HG03108 (cell line): ENCODE data around the gene OR8I2.
"Not testable (repeated sequence)": the region's sequence is repeated elsewhere in the genome, so short reads cannot be mapped to it uniquely, and the experiment has no call there.

Source experiments
- ATAC-seq: cut with Tn5 transposase; IDR thresholded peaks from one replicate; pipeline ENCODE4 v1.9.1; 2021; ENCODE audit warnings: moderate library complexity; ENCODE audit not compliant: unreplicated experiment

OR8I2 gene

GRCh38 chr11:56093008-56093407, at the start of gene OR8I2:
Gene OR8I2 (plus strand): TSS chr11:56093308. CDS start chr11:56093308, 0 bp downstream.
- no peak for ATAC-seq

GRCh38 chr11:56045538-56045937, 47.6 kb upstream of the OR8I2 start:
- no peak for ATAC-seq

- no peak for ATAC-seq
Measured at GRCh38 chr11:56048480-56048879, 44.6 kb upstream of the OR8I2 start.

GRCh38 chr11:56049487-56049886, 43.6 kb upstream of the OR8I2 start:
- no peak for ATAC-seq

- ATAC-seq: not testable (repeated sequence)
Measured at GRCh38 chr11:56056366-56056765, 36.7 kb upstream of the OR8I2 start.

GRCh38 chr11:56057661-56058237, 35.4 kb upstream of the OR8I2 start:
- ATAC-seq: not testable (repeated sequence)

GRCh38 chr11:56058260-56058780, 34.8 kb upstream of the OR8I2 start:
- ATAC-seq: not testable (repeated sequence)

- no peak for ATAC-seq
Measured at GRCh38 chr11:56066980-56067379, 26.1 kb upstream of the OR8I2 start.

- no peak for ATAC-seq
Measured at GRCh38 chr11:56089697-56090096, 3.4 kb upstream of the OR8I2 start.

- no peak for ATAC-seq
Measured at GRCh38 chr11:56103210-56103737, 10.2 kb downstream of the OR8I2 start, which contains the start of gene OR8H2. Gene OR8H2 (plus strand): TSS chr11:56103687. CDS start chr11:56105043, 1,356 bp downstream.

- ATAC-seq: no peak
Measured at GRCh38 chr11:56122073-56122472, 29.0 kb downstream of the OR8I2 start, which contains the start of gene OR8H3. Gene OR8H3 (plus strand): TSS chr11:56122373. CDS start chr11:56122373, 0 bp downstream.

GRCh38 chr11:56140151-56140661, 47.1 kb downstream of the OR8I2 start, which contains the start of gene OR8J3:
Gene OR8J3 (minus strand): TSS chr11:56140201. CDS start chr11:56137718, 2,483 bp downstream.
- ATAC-seq: no peak

GRCh38 chr11:56143681-56144080, 50.6 kb downstream of the OR8I2 start:
- not testable (repeated sequence) for ATAC-seq
